ENCODE results near the gene BCL11A.

Gene BCL11A

GRCh38 chr2:60559880-60560279 lies 6.4 kb upstream of the BCL11A start:
- no peak for DNase-seq (ENCODE audit: low read depth in 2 of 2)

- DNase-seq (ENCODE audit: low read depth in 2 of 2), result no peak
Observed at GRCh38 chr2:60558536-60558935, 5.1 kb upstream of the BCL11A start.

- DNase-seq (ENCODE audit: low read depth in 2 of 2), result no peak
Observed at GRCh38 chr2:60557486-60557864, 4.0 kb upstream of the BCL11A start.

GRCh38 chr2:60556576-60557485 lies 3.4 kb upstream of the BCL11A start:
- DNase-seq (ENCODE audit: low read depth in 2 of 2), result no peak

- DNase-seq (ENCODE audit: low read depth in 2 of 2), result no peak
Observed at GRCh38 chr2:60556175-60556574, 2.7 kb upstream of the BCL11A start.

GRCh38 chr2:60555783-60556139 lies 2.3 kb upstream of the BCL11A start:
- DNase-seq (ENCODE audit: low read depth in 2 of 2), result no peak

GRCh38 chr2:60555066-60555782 lies 1.8 kb upstream of the BCL11A start:
- DNase-seq (ENCODE audit: low read depth in 2 of 2), result no peak

- no peak for DNase-seq (ENCODE audit: low read depth in 2 of 2)
Observed at GRCh38 chr2:60554646-60555065, 1.2 kb upstream of the BCL11A start.

GRCh38 chr2:60554074-60554645 lies 706 bp upstream of the BCL11A start:
- no peak for DNase-seq (ENCODE audit: low read depth in 2 of 2)

- DNase-seq (ENCODE audit: low read depth in 2 of 2), result no peak
Observed at GRCh38 chr2:60552851-60553494, 481 bp downstream of the BCL11A start.

GRCh38 chr2:60552078-60552850 lies 1.2 kb downstream of the BCL11A start:
- no peak for DNase-seq (ENCODE audit: low read depth in 2 of 2)

- DNase-seq (ENCODE audit: low read depth in 2 of 2), result no peak
Observed at GRCh38 chr2:60551240-60552077, 2.0 kb downstream of the BCL11A start.

- DNase-seq (ENCODE audit: low read depth in 2 of 2), result no peak
Observed at GRCh38 chr2:60550984-60551239, 2.5 kb downstream of the BCL11A start.

GRCh38 chr2:60550178-60550983 lies 3.1 kb downstream of the BCL11A start:
- no peak for DNase-seq (ENCODE audit: low read depth in 2 of 2)

GRCh38 chr2:60549928-60550177 lies 3.6 kb downstream of the BCL11A start:
- DNase-seq (ENCODE audit: low read depth in 2 of 2), result no peak

GRCh38 chr2:60549238-60549927 lies 4.1 kb downstream of the BCL11A start:
- DNase-seq (ENCODE audit: low read depth in 2 of 2), result no peak

GRCh38 chr2:60548845-60549237 lies 4.6 kb downstream of the BCL11A start:
- no peak for DNase-seq (ENCODE audit: low read depth in 2 of 2)

GRCh38 chr2:60548311-60548710 lies 5.1 kb downstream of the BCL11A start:
- DNase-seq (ENCODE audit: low read depth in 2 of 2), result no peak

- DNase-seq (ENCODE audit: low read depth in 2 of 2), result no peak
Observed at GRCh38 chr2:60547841-60548240, 5.6 kb downstream of the BCL11A start.
